T-cell (primary cell): ENCODE measurements around the gene PCBD1. TPM values are rescaled to one million over a fixed set of nuclear protein-coding genes. Genes with fewer than 3 reads are reported as not detected.

Source experiments
- ATAC-seq, 4 experiments: fragments of 200-7000 bp in 3 of 4; fragments of 150-1000 bp in 1 of 4; cut with Tn5 transposase; replicated peaks in 1 of 4; 1 replicate in 3 of 4; 2 replicates in 1 of 4; pipeline ENCODE4 v1.10.0; 2021; ENCODE audit warnings: moderate library complexity in 3 of 4, mild to moderate bottlenecking in 2 of 4, moderate number of reproducible peaks in 1 of 4
- CTCF ChIA-PET, 2 donors: fragments of 300-600 bp; sonication (Branson Sonifier 250); formaldehyde crosslinking; loops; one replicate each; lab custom pipeline; 2022; ENCODE audit warnings: antibody characterized with exemption in 2 of 2; lab: Charles Lee
- POLR2A ChIA-PET, 2 donors: fragments of 300-600 bp; sonication (Branson Sonifier 250); formaldehyde crosslinking; loops; one replicate each; lab custom pipeline; 2022; ENCODE audit warnings: antibody characterized with exemption in 2 of 2; lab: Charles Lee
- DNase-seq, 35 experiments: peaks; one replicate each; pipeline versions ENCODE4 v3.0.0 to v3.0.0-alpha.2; 2013 to 2023
- H3K27ac ChIP-seq: one replicate; pipeline ENCODE4 v1.5.1; 2013; ENCODE audit warnings: low read length
- H3K27me3 ChIP-seq, 2 experiments: replicated peaks in 1 of 2; 1 replicate in 1 of 2; 2 replicates in 1 of 2; pipeline versions ENCODE4 v1.6.1 to v1.7.0; 2013; ENCODE audit warnings: low read length in 1 of 2, mixed read lengths in 1 of 2; ENCODE audit not compliant: control insufficient read depth in 2 of 2, insufficient read depth in 2 of 2; ENCODE audit errors: extremely low read depth in 1 of 2
- H3K36me3 ChIP-seq, 2 donors: 1 replicate in 1 of 2; 2 replicates in 1 of 2; pipeline versions ENCODE4 v1.6.1 to v1.7.0; 2013; ENCODE audit warnings: low read length in 1 of 2; ENCODE audit not compliant: control insufficient read depth in 2 of 2, insufficient read depth in 1 of 2; ENCODE audit errors: extremely low read depth in 1 of 2
- H3K4me1 ChIP-seq, 2 experiments: 1 replicate in 1 of 2; 2 replicates in 1 of 2; pipeline versions ENCODE4 v1.6.1 to v1.7.0; 2013; ENCODE audit warnings: low read length in 2 of 2, mixed read lengths in 1 of 2; ENCODE audit not compliant: insufficient read depth in 2 of 2, control insufficient read depth in 1 of 2; ENCODE audit errors: extremely low read depth in 1 of 2
- H3K4me3 ChIP-seq, 2 donors: 1 replicate in 1 of 2; 2 replicates in 1 of 2; pipeline versions ENCODE4 v1.5.1 to v1.7.0; 2013; ENCODE audit warnings: mild to moderate bottlenecking in 2 of 2, low read length in 1 of 2, moderate library complexity in 1 of 2; ENCODE audit not compliant: control insufficient read depth in 1 of 2; ENCODE audit errors: extremely low read depth in 1 of 2
- H3K9me3 ChIP-seq: 2 replicates; pipeline ENCODE4 v1.7.0; 2013
- H3K27ac Mint-ChIP-seq, 2 donors: one replicate each; pipeline ENCODE4 v1.8.0; 2020 to 2021; ENCODE audit warnings: mild to moderate bottlenecking in 2 of 2, mixed read lengths in 2 of 2
- H3K27me3 Mint-ChIP-seq, 2 donors: one replicate each; pipeline ENCODE4 v1.8.0; 2021 to 2022; ENCODE audit warnings: mixed read lengths in 2 of 2
- H3K36me3 Mint-ChIP-seq: one replicate; pipeline ENCODE4 v1.8.0; 2021; ENCODE audit warnings: mixed read lengths
- H3K4me1 Mint-ChIP-seq, 3 donors: one replicate each; pipeline ENCODE4 v1.8.0; 2020 to 2022; ENCODE audit warnings: mixed read lengths in 3 of 3, mild to moderate bottlenecking in 1 of 3
- H3K4me3 Mint-ChIP-seq, 3 donors: one replicate each; pipeline ENCODE4 v1.8.0; 2020 to 2022; ENCODE audit warnings: mild to moderate bottlenecking in 3 of 3, mixed read lengths in 3 of 3, moderate library complexity in 3 of 3
- H3K9me3 Mint-ChIP-seq, 3 donors: one replicate each; pipeline ENCODE4 v1.8.0; 2020 to 2022; ENCODE audit warnings: mixed read lengths in 3 of 3
- WGBS: methylation state at CpG from one replicate; pipeline ENCODE4 v1.1.5; 2013; ENCODE audit warnings: missing lambda C conversion rate; ENCODE audit not compliant: insufficient coverage; 5-methylcytosine and 5-hydroxymethylcytosine counted together
- total RNA-seq, 35 experiments: library from RNA in 6 of 35; stranded (reverse) in 6 of 35; fragments of 120-200 nt in 1 of 35; gene quantifications; one replicate each; pipeline versions ENCODE4 v1.2.1 to v1.2.4 and lab custom pipeline; 2013 to 2026

The PCBD1 gene
- total RNA-seq, 5 donors from 2014 or later (not counting 1 experiment from before 2014, with no cell fraction given), result 6.5 to 10.0 (median 9.2) TPM

- Histone ChIP-seq H3K27me3 (peaks cover 0 to 57% of the 10 kb centered on the region in 2 experiments), H3K9me3 (no peaks in the 10 kb centered on the region), H3K4me1 (no peaks in the 10 kb centered on the region), H3K27ac (no peak overlapping the region), H3K36me3 (no peaks in the 10 kb centered on the region), H3K4me3 (no peak overlapping the region)
- H3K27me3 Mint-ChIP-seq, result peaks cover 10% of the 10 kb centered on the region in 2 donors
- WGBS, result 87% methylated on average over 6 of the region's 10 CpGs
- CTCF ChIA-PET, result no interaction called here
- ATAC-seq (no peak), DNase-seq (no peak)
- H3K9me3 Mint-ChIP-seq, result peaks cover 0 to 3% (median 0%) of the 10 kb centered on the region in 3 donors
- no peaks in the 10 kb centered on the region for H3K36me3 Mint-ChIP-seq
- POLR2A ChIA-PET, result no interaction called here
- no peak overlapping the region for H3K27ac Mint-ChIP-seq
- H3K4me3 Mint-ChIP-seq, result no peak overlapping the region
- no peaks in the 10 kb centered on the region for H3K4me1 Mint-ChIP-seq
Observed at GRCh38 chr10:70914316-70914864, 26.0 kb upstream of the PCBD1 start.

GRCh38 chr10:70913893-70914240, 25.5 kb upstream of the PCBD1 start:
- CTCF ChIA-PET, result no interaction called here

DNA sequence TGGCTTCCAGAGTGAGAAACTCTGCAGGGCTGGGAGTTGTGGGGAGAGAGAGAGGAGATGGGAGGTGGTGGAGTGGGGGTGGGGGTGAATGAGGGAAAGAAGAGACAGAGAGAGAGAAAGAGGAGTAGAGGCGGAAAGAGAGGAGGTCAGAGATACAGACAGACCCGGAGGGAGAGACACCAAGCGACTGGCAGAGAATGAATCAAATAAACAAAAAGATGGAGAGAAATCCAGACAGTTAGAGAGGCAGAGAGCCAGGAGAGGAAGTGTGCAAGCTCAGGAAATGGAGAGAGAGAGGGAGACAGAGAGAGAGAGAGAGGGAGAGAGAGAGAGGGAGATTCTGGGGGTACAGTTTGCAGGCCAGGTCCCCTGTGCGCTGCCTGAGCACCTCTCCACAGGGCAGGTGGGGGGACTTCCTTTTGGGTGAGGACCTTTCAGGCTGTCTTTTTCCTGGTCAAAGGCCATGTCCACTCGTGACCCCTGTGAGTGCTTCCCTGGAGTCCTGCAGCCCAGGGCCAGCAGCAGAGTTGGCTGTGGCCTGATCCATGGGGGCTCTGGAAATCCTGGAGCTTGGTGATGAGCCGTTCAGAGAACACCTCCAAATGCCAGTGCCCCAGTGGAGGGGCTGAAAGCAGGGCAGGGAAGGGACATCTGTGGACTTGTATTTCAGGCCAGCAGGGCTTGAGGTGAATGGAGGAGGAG, 25.0 kb upstream of the PCBD1 start:
- Histone ChIP-seq H3K36me3 (no peaks in the 10 kb centered on the region), H3K9me3 (no peaks in the 10 kb centered on the region), H3K4me1 (no peaks in the 10 kb centered on the region), H3K4me3 (no peak overlapping the region), H3K27ac (no peak overlapping the region), H3K27me3 (peaks cover 0 to 53% of the 10 kb centered on the region in 2 experiments)
- Mint-ChIP-seq H3K4me3 (no peak overlapping the region), H3K27ac (no peak overlapping the region), H3K36me3 (no peaks in the 10 kb centered on the region), H3K27me3 (peaks cover 9% of the 10 kb centered on the region in 2 donors), H3K4me1 (no peaks in the 10 kb centered on the region), H3K9me3 (peaks cover 0 to 3% (median 0%) of the 10 kb centered on the region in 3 donors)
- ChIA-PET POLR2A (no interaction called here), CTCF (no interaction called here)
- DNase-seq (no peak), ATAC-seq (no peak)
- 67% methylated on average over 5 of the region's 6 CpGs for WGBS

More at GRCh38 chr10:70913893-70914240, 25.5 kb upstream of the PCBD1 start:
- no peaks in the 10 kb centered on the region for H3K4me1 Mint-ChIP-seq
- POLR2A ChIA-PET, result no interaction called here
- no peak overlapping the region for H3K27ac Mint-ChIP-seq
- WGBS, result no CpG with 5 or more reads among the region's 3 CpGs
- Histone ChIP-seq H3K4me3 (no peak overlapping the region), H3K36me3 (no peaks in the 10 kb centered on the region), H3K27me3 (peaks cover 0 to 52% of the 10 kb centered on the region in 2 experiments), H3K27ac (no peak overlapping the region), H3K9me3 (no peaks in the 10 kb centered on the region), H3K4me1 (no peaks in the 10 kb centered on the region)
- no peak overlapping the region for H3K4me3 Mint-ChIP-seq
- DNase-seq (no peak), ATAC-seq (no peak)
- peaks cover 0 to 3% (median 0%) of the 10 kb centered on the region in 3 donors for H3K9me3 Mint-ChIP-seq
- peaks cover 9% of the 10 kb centered on the region in 2 donors for H3K27me3 Mint-ChIP-seq
- H3K36me3 Mint-ChIP-seq, result no peaks in the 10 kb centered on the region

GRCh38 chr10:70912556-70912955, 24.2 kb upstream of the PCBD1 start:
- WGBS, result 55% methylated on average over 3 of the region's 5 CpGs
- Histone ChIP-seq H3K36me3 (no peaks in the 10 kb centered on the region), H3K27me3 (peaks cover 0 to 49% of the 10 kb centered on the region in 2 experiments), H3K4me3 (no peak overlapping the region), H3K9me3 (no peaks in the 10 kb centered on the region), H3K27ac (no peak overlapping the region), H3K4me1 (no peaks in the 10 kb centered on the region)
- ATAC-seq, result no peak
- H3K9me3 Mint-ChIP-seq, result peaks cover 0 to 3% (median 0%) of the 10 kb centered on the region in 3 donors
- ChIA-PET POLR2A (no interaction called here), CTCF (no interaction called here)
- H3K27me3 Mint-ChIP-seq, result peaks cover 6 to 10% of the 10 kb centered on the region in 2 donors
- H3K36me3 Mint-ChIP-seq, result no peaks in the 10 kb centered on the region
- no peak for DNase-seq
- H3K4me1 Mint-ChIP-seq, result no peaks in the 10 kb centered on the region
- no peak overlapping the region for H3K27ac Mint-ChIP-seq
- no peak overlapping the region for H3K4me3 Mint-ChIP-seq

- ATAC-seq, result no peak
- peaks cover 0 to 3% (median 0%) of the 10 kb centered on the region in 3 donors for H3K9me3 Mint-ChIP-seq
Observed at GRCh38 chr10:70911386-70911785, 23.0 kb upstream of the PCBD1 start.

GRCh38 chr10:70910486-70911341, 22.3 kb upstream of the PCBD1 start:
- Mint-ChIP-seq H3K27ac (no peak overlapping the region), H3K4me3 (no peak overlapping the region), H3K4me1 (no peaks in the 10 kb centered on the region), H3K27me3 (peaks cover 5% of the 10 kb centered on the region in 2 donors), H3K9me3 (peaks cover 0 to 3% (median 0%) of the 10 kb centered on the region in 3 donors), H3K36me3 (no peaks in the 10 kb centered on the region)
- H3K27ac ChIP-seq, result no peak overlapping the region
- no peak overlapping the region for H3K4me3 ChIP-seq
- 82% methylated on average over 11 of the region's 16 CpGs for WGBS
- ATAC-seq, result no peak
- no peaks in the 10 kb centered on the region for H3K4me1 ChIP-seq
- no peaks in the 10 kb centered on the region for H3K9me3 ChIP-seq
- peaks cover 0 to 36% of the 10 kb centered on the region in 2 experiments for H3K27me3 ChIP-seq
- no peaks in the 10 kb centered on the region for H3K36me3 ChIP-seq
- DNase-seq, result no peak
- ChIA-PET CTCF (no interaction called here), POLR2A (no interaction called here)

More at GRCh38 chr10:70911386-70911785, 23.0 kb upstream of the PCBD1 start:
- Histone ChIP-seq H3K9me3 (no peaks in the 10 kb centered on the region), H3K27me3 (peaks cover 0 to 41% of the 10 kb centered on the region in 2 experiments), H3K4me3 (no peak overlapping the region), H3K27ac (no peak overlapping the region), H3K4me1 (no peaks in the 10 kb centered on the region), H3K36me3 (no peaks in the 10 kb centered on the region)
- no peaks in the 10 kb centered on the region for H3K36me3 Mint-ChIP-seq
- WGBS, result 70% methylated on average over 2 of the region's 4 CpGs
- peaks cover 6 to 10% of the 10 kb centered on the region in 2 donors for H3K27me3 Mint-ChIP-seq
- H3K4me3 Mint-ChIP-seq, result no peak overlapping the region
- no peak for DNase-seq
- no peaks in the 10 kb centered on the region for H3K4me1 Mint-ChIP-seq
- no peak overlapping the region for H3K27ac Mint-ChIP-seq
- CTCF ChIA-PET, result no interaction called here
- POLR2A ChIA-PET, result no interaction called here
